GM19395 (cell line): ENCODE results near the gene RPS6KA3.
"Not testable (repeated sequence)": the region's sequence is repeated elsewhere in the genome, so short reads cannot be mapped to it uniquely, and the experiment has no call there.

Experiments used
- ATAC-seq: cut with Tn5 transposase; IDR thresholded peaks from one replicate; pipeline ENCODE4 v1.9.1; 2021; ENCODE audit warnings: mild to moderate bottlenecking, moderate library complexity; ENCODE audit not compliant: unreplicated experiment

The RPS6KA3 gene

DNA sequence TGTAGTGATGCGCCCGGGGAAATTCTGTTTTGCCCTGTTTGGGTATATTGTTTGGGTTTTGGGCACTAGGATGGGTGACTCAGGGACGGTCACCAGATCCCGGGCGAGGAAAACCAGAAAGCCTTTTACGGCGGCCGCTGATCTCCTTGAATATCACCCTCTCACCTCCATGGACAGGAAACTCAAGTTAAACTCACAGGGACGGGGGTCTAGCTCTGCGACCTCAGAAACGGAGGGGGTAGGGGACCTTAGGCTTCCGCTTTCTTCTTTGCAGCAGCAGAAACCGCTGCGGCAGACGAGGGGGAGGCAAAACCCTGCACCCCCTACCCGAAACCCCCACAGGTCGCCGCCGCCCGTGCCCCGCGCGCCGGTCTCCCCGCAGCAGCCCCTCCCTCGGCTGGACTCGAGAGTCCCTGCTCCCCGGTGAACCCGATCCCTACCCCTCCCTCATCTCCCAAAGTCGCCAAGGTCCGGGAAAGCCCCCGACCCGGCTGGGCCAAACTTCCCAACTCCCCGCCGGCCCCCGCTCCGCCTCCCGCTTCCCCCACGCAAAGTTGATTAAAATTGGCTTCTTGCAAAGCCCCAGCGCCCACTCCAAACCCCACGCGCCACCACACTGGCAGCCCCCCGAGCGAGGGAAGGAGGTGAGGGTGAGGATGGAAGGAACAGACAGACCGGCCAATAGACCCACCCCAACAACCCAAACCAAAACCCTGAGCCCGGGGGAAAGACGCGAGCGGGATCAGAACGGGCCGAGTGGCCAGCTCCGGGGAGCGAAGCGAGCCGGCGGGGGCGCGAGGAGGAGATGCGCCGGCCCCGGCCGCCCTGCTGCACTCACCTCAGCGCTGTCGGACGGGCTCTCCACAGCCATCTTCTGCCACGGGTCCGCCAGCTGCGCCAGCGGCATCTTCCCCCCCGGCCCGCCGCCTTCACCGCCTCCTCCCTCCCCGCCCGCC is 705 bp downstream of the RPS6KA3 start:
- ATAC-seq: peak; percentile 8

DNA sequence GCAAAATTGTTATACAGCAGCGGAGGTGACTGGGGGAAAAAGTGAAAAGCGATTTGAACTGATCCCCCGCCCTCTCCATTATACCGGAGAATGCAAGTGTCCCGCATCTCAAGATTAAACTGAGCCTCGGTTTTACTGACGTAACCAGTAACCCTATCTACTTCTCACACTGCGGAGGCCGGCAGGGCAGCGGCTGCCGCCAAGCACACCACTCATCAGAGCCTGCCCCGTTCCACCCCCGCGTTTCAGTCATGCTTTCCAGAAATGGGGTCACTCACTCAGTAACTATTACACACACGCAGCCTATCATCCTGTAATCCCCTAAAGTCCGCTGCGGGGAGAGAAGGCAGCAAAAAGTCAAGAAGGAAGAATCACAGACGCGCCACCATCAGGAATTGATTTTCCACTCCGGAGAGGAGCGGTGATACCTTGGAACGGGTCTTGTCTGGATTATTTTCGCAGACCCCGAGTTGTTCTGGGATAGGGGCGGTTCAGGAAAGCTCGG is 1.4 kb downstream of the RPS6KA3 start:
- peak; percentile 44 for ATAC-seq

DNA sequence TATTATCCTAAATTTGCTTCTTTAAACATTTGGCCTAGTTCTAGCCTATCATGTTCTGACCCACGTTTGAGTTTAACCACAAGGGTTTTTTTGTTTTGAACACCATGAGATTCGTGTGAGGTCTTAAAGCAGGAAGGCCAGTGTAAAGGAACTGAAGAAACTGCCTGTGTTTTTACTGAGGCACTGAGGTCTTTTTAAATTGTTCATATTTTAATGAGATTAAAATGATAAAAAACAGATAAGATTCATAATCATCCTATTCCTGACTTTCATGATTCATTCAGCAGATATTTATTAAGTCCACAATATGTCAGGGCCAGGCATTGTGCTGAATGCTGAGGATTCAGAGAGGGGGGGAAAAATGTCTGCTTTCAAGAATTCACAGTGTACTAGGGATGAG is 3.2 kb downstream of the RPS6KA3 start:
- ATAC-seq: no peak

DNA sequence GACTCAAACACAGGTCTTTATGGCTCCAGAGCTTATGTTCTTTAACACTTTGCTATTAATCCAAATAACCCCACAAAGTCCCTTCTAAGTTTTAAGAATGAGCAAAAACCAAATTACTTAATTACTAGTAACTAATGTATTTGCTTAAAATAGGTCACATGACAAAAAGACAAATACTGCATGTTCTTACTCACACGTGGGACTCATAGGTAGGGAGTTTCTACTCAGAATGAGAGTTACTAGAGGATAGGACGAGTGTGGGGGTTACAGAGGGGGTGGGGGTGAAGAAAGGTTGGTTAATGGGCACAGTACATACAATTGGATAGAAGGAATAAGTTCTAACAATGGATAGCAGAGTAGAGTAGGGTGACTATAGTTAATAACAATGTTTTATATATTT is 5.8 kb downstream of the RPS6KA3 start:
- no peak for ATAC-seq

DNA sequence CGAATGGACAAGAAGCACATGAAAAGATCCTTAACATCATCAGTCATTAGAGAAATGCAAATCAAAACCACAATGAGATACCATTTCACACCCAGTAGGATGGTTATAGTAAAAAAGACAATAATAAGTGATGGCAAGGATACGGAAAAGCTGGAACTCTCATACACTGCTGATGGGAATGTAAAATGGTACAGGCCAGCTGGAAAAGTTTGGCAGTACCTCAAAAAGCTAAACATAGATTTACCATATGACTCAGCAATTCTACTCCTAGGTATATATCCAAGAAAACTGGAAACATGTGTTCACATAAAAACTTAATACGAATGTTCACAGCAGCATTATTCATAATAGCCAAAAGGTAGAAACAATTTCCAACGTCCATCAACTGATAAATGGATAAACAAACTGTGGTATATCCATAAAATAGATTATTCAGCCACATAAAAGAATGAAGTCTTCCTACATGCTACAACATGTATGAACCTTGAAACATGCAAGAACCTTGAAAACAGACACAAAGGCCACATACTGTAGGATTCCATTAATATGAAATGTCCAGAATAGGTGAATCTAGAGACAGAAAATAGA is 11.9 kb downstream of the RPS6KA3 start:
- no peak for ATAC-seq

DNA sequence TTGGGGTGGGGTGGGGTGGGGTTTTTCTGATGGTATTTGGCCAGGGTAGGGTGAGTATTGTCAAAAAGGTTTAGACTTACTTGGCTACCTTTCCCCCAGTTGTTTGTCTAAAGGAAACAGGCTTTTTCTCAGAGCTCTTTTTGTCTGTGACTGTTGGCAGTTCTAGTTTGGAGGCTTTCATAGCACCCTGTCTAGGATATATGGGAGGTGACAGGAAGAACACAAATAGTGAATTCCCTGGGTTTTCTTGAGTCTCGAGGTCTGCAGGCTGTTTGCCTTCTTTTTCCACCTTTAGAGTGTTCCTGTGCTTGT is 13.5 kb downstream of the RPS6KA3 start:
- no peak for ATAC-seq

DNA sequence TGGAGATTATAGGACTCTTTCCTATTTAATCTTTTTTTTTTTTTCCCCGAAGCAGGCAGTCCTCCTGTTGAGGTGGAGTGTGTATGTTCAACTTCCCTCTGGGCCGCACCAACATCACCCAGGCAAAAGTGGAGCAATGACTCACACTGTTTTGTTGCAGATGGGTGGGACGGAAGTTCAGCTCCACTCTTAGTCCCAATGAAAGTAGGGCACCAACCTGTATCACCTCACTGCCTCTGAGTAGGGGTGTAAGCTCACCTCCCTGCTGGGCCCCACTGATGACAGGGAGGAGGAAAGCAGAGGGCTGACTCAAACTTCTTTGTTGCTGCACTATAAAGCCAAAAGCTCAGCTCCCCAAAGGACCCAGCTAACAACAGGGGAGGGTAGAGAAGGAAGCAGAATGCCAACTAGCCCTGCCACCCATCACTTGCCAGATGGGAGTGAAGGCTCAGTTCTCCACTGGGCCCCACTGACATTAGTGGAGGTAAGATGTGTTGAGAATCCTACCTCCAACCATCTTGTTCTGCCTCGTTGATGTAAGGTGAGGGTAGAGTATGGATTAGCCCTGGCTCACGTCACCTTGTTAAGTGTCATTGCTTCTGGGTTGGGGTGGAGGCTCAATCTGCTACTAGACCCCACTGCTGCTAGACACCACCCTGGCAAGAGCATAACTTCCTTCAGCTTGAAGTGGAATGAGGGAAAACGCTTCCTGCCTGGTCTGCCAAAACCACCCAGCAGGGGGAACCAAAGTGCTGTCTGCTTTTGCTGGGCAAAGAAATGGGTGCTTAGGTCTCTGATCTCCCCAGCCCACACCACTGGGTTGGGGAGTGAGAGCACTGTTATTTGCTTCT is 14.1 kb downstream of the RPS6KA3 start:
- peak; percentile 78 for ATAC-seq

DNA sequence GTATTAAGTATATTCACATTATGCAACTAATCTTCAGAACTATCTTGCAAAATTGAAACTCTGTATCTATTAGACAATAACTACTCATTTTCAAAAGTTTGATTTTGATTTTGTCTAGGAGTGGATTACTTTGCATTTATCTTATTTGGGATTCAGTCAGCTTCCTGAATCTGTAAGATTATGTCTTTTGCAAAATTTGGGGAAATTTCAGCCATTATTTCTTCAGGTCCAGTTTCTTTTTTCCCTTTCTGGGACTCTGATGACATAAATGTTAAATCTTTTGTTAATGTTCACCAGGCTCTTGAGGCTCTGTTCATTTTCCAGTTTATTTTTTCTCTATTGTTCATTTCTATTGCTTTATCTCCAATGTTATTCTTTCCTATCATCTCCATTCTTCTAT is 15.0 kb downstream of the RPS6KA3 start:
- ATAC-seq: no peak

DNA sequence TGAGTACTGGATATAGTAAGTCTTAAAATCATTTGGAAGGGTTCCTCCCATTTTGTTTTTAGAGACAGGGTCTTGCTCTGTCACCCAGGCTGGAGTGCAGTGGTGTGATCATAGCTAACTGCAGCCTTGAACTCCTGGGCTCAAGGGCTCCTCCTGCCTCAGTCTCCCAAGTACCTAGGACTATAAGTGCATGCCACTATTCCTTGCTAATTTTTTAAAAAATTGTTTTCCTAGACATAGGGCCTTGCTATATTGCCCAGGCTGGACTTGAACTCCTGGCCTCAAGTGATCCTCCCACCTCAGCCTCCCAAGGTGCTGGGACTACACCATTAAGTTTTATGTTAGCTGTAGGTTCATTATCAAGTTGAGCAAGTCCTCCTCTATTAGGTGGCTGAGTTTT is 16.6 kb downstream of the RPS6KA3 start:
- not testable (repeated sequence) for ATAC-seq

DNA sequence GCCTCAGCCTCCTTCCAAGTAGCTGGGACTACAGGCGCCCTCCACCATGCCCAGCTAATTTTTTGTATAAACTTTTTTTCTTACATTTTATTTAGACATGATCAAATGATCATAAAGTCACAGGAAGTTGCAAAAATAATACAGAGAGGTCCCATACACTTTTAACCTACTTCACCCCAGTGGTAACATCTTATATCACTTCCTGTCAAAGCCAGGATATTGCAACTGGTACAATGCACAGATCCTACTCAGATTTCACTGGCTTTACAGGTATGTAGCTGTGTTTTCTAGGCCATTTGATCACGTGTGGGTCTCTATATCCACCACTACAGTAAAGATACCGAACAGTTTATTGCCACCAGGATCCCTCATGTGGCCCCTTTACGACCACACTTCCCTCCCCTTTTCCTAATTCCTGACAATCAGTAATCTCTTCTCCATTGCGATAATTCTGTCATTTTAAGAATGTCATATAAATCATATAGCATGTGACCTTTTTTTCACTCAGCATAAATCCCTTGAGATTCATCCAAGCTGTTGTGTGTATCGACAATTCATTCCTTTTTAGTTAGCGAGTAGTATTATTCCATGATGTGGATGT is 18.0 kb downstream of the RPS6KA3 start:
- ATAC-seq: no peak

DNA sequence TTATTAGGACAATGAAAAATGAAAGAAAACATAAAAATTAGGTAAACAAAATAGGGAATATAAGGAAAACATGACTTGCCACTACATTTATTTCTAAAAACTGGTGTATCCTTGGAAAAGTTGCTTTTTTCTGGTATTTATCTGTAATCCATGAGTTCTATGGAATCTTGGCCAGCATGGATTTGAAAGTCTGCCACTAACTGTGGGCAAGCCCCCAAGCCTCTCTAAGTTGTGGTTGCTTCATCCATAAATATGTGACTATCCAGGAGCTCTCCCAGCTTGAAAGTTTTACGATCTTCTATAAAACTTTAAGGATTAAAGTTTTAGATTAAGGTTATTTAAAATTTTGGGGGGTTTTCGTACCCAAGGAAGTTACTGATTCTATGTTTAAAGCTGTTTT is 21.8 kb downstream of the RPS6KA3 start:
- ATAC-seq: no peak

DNA sequence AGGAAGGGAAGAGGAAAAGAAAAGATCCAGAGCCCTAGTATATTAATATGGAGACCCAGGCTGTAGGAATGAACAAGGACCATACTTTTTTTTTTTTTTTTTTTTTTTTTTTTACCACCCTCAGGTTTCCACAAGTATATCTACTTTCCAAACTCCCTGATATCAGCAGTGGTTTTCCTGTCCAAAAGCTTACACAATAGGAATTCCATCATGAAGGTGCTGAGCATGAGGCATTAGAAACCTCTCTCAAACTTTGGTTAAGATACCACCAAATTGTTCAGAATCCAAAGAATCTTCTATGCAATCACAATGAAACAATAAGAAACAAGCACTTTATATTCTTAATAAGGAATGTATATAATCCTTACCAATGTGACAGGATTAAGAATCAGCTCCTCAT is 26.5 kb downstream of the RPS6KA3 start:
- ATAC-seq: no peak

DNA sequence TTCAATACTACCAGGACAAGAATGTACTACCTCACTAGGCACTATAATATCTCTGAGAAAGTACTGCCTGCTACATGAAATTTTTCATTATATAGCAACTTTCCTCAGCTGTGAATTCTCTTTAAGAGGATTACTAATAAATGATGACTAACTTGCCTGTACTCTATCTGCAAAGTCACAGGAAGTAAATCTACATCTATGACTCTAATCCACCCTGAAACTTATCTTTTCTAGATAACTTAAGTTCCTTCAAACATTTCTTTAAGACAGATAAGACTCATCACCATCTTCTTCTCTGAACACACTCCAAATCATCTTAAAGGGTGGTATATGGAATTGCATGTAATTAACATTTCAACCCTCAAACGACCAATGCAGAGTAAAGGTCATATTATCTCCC is 28.8 kb downstream of the RPS6KA3 start:
- ATAC-seq: no peak

DNA sequence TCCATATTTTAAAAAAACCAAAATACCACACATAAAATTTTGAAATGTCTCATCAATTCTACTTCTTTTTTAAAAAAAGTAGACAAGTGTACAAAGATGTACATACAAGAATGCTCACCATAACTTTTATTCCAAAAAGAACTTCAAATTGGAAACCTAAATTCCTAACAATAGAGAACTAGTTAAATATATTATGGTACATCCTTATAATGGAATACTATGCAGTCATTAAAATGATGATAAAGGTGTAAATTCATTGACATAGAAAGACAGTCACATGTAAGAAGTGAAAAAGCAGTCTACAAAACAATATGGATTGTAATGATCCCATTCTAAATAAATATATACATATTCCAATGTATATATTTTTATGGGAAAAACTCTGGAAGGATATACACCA is 31.0 kb downstream of the RPS6KA3 start:
- ATAC-seq: no peak

DNA sequence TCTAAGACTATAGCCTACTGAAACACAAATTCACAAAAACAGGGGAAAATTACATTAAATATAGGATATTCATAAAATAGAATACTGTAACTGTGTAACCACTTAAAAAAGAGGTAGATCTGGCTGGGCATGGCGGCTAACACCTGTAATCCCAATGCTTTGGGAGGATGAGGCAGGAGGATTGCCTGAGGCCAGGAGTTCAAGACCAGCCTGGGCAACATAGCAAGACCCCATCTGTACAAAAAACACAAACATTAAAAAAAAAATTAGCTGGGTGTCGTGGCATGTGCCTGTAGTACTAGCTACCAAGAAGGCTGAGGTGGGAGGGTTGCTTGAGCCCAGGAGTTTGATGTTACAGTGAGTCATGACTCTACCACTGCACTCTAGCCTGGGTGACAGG is 33.4 kb downstream of the RPS6KA3 start:
- ATAC-seq: no peak

DNA sequence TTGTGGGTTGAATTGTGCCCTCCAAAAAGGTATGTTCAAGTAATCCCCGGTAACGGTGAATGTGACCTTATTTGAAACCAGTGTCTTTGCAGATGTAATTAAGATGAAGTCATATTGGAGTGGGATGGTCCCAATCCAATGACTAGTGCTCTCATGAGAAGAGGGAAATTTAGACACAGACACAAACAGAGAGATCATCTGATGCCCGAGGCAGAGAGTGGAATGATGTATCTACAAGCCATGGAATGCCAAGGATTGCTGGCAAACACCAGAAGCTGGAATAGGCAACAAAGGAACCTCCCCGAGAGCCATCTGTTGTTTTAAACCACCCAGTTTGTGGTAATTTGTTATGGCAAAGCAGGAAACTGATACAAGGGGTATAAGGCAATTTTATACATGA is 35.1 kb downstream of the RPS6KA3 start:
- no peak for ATAC-seq

DNA sequence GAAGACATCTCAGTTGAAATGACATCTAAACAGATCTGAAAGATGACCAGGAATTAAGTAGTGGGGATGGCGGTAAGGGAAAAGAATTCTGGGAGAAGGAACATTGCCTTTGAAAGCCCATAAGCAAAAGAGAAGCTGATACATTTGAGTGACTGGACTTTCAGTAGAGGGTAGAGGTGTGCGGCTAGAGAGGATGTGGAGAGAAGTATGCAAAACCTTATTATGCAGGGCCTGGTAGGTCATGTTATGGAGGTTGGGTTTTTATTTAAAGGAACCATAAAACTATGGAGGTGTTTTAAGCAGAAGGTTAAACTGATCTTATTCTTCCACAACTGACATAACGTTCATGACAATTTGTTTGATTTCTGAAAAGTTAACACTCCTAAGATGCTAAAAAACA is 36.3 kb downstream of the RPS6KA3 start:
- ATAC-seq: peak; percentile 79

DNA sequence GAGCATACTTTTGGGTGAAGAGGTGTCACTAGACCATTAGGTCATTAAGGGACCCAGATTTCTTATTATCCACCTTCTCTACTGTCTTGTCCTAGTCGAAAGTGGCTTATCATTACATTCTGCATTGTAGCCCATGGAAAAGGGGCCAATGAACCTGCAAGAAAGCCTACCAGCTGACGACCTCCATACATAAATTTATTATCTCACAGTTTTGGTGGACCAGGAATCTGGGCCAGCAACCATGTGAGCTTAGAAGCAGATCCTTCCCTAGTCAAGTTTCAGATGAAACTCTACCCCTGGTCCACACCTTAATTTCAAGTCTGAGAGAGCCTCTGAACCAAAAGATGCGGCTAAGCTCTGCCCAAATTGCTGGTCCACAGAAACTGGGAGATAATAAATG is 37.6 kb downstream of the RPS6KA3 start:
- no peak for ATAC-seq

DNA sequence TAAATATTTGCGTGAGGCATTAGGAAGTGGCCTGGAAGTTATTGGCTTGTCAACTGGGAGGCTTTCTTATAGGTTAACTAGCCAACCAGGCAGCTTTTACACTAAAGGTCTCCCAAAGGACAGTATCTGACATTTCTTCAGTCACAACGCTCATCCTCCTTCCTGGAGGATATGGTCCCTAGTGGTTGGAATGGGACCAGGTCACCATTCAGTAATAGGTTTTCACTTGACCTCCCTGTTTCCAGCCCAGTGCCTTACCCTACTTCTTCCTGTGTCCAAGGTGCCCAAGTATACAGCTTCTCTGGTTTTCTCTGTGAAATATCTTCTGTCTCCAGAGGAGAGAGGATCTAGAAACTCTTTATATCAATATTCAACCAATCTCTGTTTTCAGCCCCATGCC is 38.5 kb downstream of the RPS6KA3 start:
- ATAC-seq: no peak

DNA sequence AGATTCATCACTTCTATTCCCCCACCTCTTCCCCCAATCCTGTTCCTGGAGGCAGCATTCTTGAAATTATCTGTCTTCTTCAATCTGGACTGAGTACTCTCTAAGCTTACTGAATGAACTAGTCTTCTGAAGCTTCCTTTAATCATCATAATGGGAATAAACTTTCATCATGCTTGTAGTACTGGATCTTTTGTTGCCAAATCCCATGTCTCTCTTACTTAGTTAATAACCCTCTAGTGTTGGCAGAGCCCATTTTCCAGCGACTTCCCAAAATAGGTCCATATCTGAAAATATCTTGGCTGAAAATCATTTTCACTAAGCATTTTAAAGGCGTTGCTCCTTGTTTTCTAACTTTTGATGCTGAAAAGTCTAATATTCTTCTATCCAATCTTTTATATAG is 39.6 kb downstream of the RPS6KA3 start:
- ATAC-seq: no peak

DNA sequence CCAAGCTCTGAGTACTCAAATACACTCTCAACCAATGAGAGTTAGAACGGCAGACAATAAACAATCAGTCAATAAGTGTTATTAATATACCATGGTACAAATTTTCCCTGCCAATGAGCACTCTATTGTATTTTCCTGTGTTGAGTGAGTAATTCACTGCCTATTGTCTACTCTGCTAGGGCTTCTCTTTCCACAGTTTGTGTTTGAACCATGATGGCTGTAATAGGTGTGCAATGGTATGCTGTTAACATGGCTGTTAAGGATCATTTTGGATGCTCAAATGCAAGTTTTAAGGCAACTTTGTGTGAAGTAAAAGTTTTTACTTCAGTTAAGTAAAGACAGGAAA is 41.2 kb downstream of the RPS6KA3 start:
- peak; percentile 1 for ATAC-seq
